AG04450 (cell line): ENCODE data around the gene EXTL2. TPM values are rescaled to one million over a fixed set of nuclear protein-coding genes. Genes with fewer than 3 reads are reported as not detected.
"Not testable (repeated sequence)": the region's sequence is repeated elsewhere in the genome, so short reads cannot be mapped to it uniquely, and the experiment has no call there.

ENCODE experiments used
- CTCF ChIA-PET: fragments of 300-600, 350-600 bp; formaldehyde crosslinking; extraction: SDS; loops from one replicate; lab custom pipeline; 2022; ENCODE audit warnings: antibody characterized with exemption, inconsistent platforms; lab: Charles Lee
- POLR2A ChIA-PET: fragments of 350-600 bp; formaldehyde crosslinking; extraction: SDS; loops from one replicate; lab custom pipeline; 2021; ENCODE audit warnings: antibody characterized with exemption, inconsistent platforms; lab: Yijun Ruan, JAX
- DNase-seq: peaks from one replicate; pipeline ENCODE4 v3.0.0-alpha.2; 2011; ENCODE audit warnings: low read depth, low spot score
- H3K27ac ChIP-seq: one replicate; pipeline ENCODE4 v1.5.1; 2012; ENCODE audit warnings: low read depth, low read length, control low read depth
- H3K27me3 ChIP-seq: one replicate; pipeline ENCODE4 v1.6.0; 2012; ENCODE audit warnings: low read length; ENCODE audit not compliant: control insufficient read depth, insufficient read depth
- H3K4me3 ChIP-seq: 2 replicates; pipeline ENCODE4 v1.5.1; 2011; ENCODE audit warnings: mild to moderate bottlenecking, low read depth, low read length, control low read depth
- H3K9me3 ChIP-seq: 2 replicates; pipeline ENCODE4 v1.5.1; 2012; ENCODE audit warnings: low read length; ENCODE audit not compliant: control insufficient read depth, insufficient read depth
- polyA plus RNA-seq: library from polyadenylated mRNA; depleted of rRNA; stranded (reverse); fragments of >200 nt; gene quantifications from 2 replicates; pipeline ENCODE4 v1.2.3, GENCODE V29; 2011
- TF ChIP-seq, protein P1 (sequence below): IDR thresholded peaks from 2 replicates; pipeline ENCODE4 v1.5.1; 2011; ENCODE audit warnings: low read depth, low read length, control low read depth, inconsistent platforms

The EXTL2 gene
- polyA plus RNA-seq, 1 experiment, result 78.7 TPM

DNA sequence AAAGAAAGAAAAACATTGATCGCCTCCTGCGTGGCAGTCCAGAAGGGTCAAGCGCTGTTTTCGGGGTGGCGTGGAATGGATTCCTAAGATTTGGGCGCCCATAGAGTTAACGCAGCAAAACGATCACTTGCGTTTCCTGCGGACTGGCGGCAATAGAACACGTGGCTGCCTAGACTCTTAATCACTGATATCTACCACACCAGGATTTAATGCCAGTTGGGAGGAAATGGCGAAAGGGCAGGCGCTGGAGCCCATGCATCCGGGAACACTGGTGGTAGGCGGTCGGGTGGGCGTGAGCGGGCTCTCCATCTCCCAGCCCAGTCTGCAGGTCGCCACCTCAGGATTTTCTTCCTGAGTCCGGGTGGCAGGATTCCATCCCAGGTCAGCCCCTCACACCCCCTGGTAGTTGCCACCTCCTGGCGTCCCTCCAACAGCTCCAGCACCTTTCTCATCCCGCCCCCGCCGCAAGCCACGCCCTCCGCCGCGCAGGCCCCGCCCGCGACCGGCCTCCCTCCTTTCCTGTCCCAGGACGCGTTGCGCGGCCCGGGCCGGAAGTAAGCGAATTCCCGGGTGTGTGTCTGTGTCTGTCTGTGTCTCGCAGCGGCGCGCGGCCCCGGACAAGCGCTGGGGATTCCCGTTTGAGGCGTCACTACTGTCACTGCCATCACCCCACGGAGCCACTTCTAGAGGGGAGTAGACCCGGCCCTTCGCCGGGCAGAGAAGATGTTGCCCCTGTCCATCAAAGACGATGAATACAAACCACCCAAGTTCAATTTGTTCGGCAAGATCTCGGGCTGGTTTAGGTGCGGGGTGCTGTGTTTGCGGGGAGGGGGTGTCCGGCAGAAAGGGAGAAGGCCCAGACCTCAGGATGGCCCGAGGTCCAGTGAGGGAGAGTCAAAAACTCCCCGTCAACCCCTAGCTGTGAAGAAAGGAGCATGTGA is 1.2 kb upstream of the EXTL2 start, which contains the start of gene SLC30A7:
TSS of gene SLC30A7 (plus strand) at position 551 of the 941 bp plus-strand sequence. CDS start at position 724, 173 bp downstream.
- H3K27me3 ChIP-seq, result no peaks in the 10 kb centered on the region
- H3K4me3 ChIP-seq, result peak within 1 kb of the TSS; percentile 85
- peak within 1 kb of the TSS; percentile 90 for H3K27ac ChIP-seq
- H3K9me3 ChIP-seq, result no peaks in the 10 kb centered on the region
- ChIA-PET POLR2A (interaction anchor here (0.5 to 1.0 kb wide), 2 partner anchors 11 to 340 kb away, joined by 3 to 4 read pairs; no protein-coding TSS in a partner anchor), CTCF (interaction anchor here (1.7 to 3.3 kb wide), 2 partner anchors 28 to 393 kb away, joined by 8 to 15 read pairs; no protein-coding TSS in a partner anchor)
- peak; percentile 49 for DNase-seq
- TF ChIP-seq, protein P1, sequence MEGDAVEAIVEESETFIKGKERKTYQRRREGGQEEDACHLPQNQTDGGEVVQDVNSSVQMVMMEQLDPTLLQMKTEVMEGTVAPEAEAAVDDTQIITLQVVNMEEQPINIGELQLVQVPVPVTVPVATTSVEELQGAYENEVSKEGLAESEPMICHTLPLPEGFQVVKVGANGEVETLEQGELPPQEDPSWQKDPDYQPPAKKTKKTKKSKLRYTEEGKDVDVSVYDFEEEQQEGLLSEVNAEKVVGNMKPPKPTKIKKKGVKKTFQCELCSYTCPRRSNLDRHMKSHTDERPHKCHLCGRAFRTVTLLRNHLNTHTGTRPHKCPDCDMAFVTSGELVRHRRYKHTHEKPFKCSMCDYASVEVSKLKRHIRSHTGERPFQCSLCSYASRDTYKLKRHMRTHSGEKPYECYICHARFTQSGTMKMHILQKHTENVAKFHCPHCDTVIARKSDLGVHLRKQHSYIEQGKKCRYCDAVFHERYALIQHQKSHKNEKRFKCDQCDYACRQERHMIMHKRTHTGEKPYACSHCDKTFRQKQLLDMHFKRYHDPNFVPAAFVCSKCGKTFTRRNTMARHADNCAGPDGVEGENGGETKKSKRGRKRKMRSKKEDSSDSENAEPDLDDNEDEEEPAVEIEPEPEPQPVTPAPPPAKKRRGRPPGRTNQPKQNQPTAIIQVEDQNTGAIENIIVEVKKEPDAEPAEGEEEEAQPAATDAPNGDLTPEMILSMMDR, result no peak

DNA sequence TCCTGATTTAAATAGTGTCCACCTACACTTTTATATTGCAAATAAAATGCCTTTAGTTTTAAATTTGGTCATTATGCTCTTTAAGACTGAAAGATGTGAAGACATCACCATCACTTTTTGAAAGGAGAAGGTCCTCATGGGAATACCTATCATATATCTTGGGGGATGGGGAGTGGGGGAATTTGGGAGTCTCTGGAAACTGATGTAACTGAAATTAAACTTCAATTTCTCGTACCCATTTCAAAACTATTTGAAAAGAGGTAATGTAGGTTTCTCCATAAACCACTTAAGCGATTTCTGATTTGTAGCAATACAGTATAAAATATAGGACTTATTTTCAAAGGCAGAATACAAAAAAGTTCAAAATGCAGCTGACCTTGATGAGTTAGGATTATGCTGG is 924 bp downstream of the EXTL2 start:
- CTCF ChIA-PET, result interaction anchor here (1.7 to 3.3 kb wide), 2 partner anchors 26 to 395 kb away, joined by 8 to 15 read pairs; no protein-coding TSS in a partner anchor
- no peak for DNase-seq
- H3K4me3 ChIP-seq, result peak overlapping the region; percentile 85
- POLR2A ChIA-PET, result interaction anchor here (1.2 kb wide), 1 partner anchor 395 kb away, joined by 3 read pairs; no protein-coding TSS in a partner anchor
- TF ChIP-seq, protein P1, result no peak
- H3K27me3 ChIP-seq, result no peaks in the 10 kb centered on the region
- H3K9me3 ChIP-seq, result peaks cover 10% of the 10 kb centered on the region; the same call in 1 of the 2 replicates
- no peak overlapping the region for H3K27ac ChIP-seq

- Histone ChIP-seq H3K27ac (no peak overlapping the region), H3K27me3 (no peaks in the 10 kb centered on the region), H3K9me3 (peaks cover 10% of the 10 kb centered on the region; the same call in 1 of the 2 replicates), H3K4me3 (no peak overlapping the region)
- POLR2A ChIA-PET, result no interaction called here
- TF ChIP-seq, protein P1, result no peak
- CTCF ChIA-PET, result no interaction called here
- no peak for DNase-seq
Measured at GRCh38 chr1:100892554-100892953, 2.1 kb downstream of the EXTL2 start.

GRCh38 chr1:100891380-100891779 is 3.3 kb downstream of the EXTL2 start:
- TF ChIP-seq, protein P1, result no peak
- H3K27ac ChIP-seq, result no peak overlapping the region
- ChIA-PET POLR2A (no interaction called here), CTCF (interaction anchor here (0.6 to 2.0 kb wide), 2 partner anchors 23 to 268 kb away, joined by 3 to 5 read pairs; no protein-coding TSS in a partner anchor)
- DNase-seq, result no peak
- no peak overlapping the region for H3K4me3 ChIP-seq
- H3K9me3 ChIP-seq, result peaks cover 10% of the 10 kb centered on the region; the same call in 1 of the 2 replicates
- no peaks in the 10 kb centered on the region for H3K27me3 ChIP-seq

- DNase-seq, H3K27ac ChIP-seq, H3K4me3 ChIP-seq, POLR2A ChIA-PET, H3K27me3 ChIP-seq: not testable (repeated sequence)
- CTCF ChIA-PET, result interaction anchor here (1.0 to 2.0 kb wide), 2 partner anchors 21 to 426 kb away, joined by 4 to 5 read pairs; no protein-coding TSS in a partner anchor
- peaks cover 10% of the 10 kb centered on the region; the same call in 1 of the 2 replicates for H3K9me3 ChIP-seq
Measured at GRCh38 chr1:100889869-100890482, 4.7 kb downstream of the EXTL2 start.

DNA sequence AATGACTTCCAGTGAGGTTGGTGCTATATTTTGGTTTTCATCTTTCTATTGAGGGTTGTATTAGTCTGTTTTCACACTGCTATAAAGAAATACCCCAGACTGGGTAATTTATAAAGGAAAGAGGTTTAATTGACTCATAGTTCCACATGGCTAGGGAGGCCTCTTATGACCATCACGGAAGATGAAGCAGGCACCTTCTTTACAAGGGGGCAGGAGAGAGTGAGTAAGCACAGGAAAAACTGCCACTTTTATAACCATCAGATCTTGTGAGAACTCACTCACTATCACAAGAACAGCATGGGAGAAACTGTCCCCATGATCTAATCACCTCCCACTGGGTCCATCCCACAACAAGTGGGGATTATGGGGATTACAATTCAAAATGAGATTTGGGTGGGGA is 5.6 kb downstream of the EXTL2 start:
- DNase-seq, H3K27me3 ChIP-seq, CTCF ChIA-PET, H3K4me3 ChIP-seq, H3K27ac ChIP-seq, POLR2A ChIA-PET: not testable (repeated sequence)
- H3K9me3 ChIP-seq, result peaks cover 10% of the 10 kb centered on the region; the same call in 1 of the 2 replicates
